CD4-positive, alpha-beta memory T cell (primary cell): Measurements from ENCODE around the gene ACADS. TPM values are rescaled to one million over a fixed set of nuclear protein-coding genes. Genes with fewer than 3 reads are reported as not detected.
A peak's percentile ranks its signal among the peaks of the same experiment; 100 is the strongest.

Experiments
- CTCF ChIA-PET: fragments of 350-600 bp; sonication (Branson Sonifier 250); formaldehyde crosslinking; loops from one replicate; lab custom pipeline; 2021; ENCODE audit warnings: inconsistent platforms; ENCODE audit not compliant: partially characterized antibody; lab: Charles Lee
- POLR2A ChIA-PET: fragments of 350-600 bp; sonication (Branson Sonifier 250); formaldehyde crosslinking; loops from one replicate; lab custom pipeline; 2021; ENCODE audit not compliant: partially characterized antibody; lab: Charles Lee
- DNase-seq, 5 donors: peaks; one replicate each; pipeline versions ENCODE4 v3.0.0 to v3.0.0-alpha.2; 2020 to 2022; ENCODE audit warnings: mixed read lengths in 1 of 5
- H3K27ac ChIP-seq: one replicate; pipeline ENCODE4 v1.7.0; 2013; ENCODE audit warnings: low read depth, low read length
- H3K27me3 ChIP-seq: 2 replicates; pipeline ENCODE4 v1.7.0; 2013; ENCODE audit warnings: mild to moderate bottlenecking, low read length, moderate library complexity; ENCODE audit not compliant: insufficient read depth
- H3K36me3 ChIP-seq: 2 replicates; pipeline ENCODE4 v1.7.0; 2013; ENCODE audit warnings: mild to moderate bottlenecking, low read length, moderate library complexity; ENCODE audit not compliant: insufficient read depth
- H3K4me1 ChIP-seq: 2 replicates; pipeline ENCODE4 v1.7.0; 2013; ENCODE audit warnings: mild to moderate bottlenecking, low read length, moderate library complexity; ENCODE audit not compliant: insufficient read depth
- H3K4me3 ChIP-seq, 2 donors: one replicate each; pipeline ENCODE4 v1.7.0; 2013; ENCODE audit warnings: low read length in 2 of 2, mild to moderate bottlenecking in 1 of 2
- H3K9me3 ChIP-seq, 2 donors: one replicate each; pipeline ENCODE4 v1.7.0; 2013; ENCODE audit warnings: low read length in 2 of 2, control low read depth in 1 of 2; ENCODE audit not compliant: control insufficient read depth in 1 of 2
- H3K27ac Mint-ChIP-seq, 7 donors: one replicate each; pipeline ENCODE4 v1.8.0; 2020 to 2021; ENCODE audit warnings: mixed read lengths in 7 of 7, mild to moderate bottlenecking in 6 of 7, inconsistent platforms in 3 of 7, moderate library complexity in 3 of 7
- H3K27me3 Mint-ChIP-seq, 2 donors: one replicate each; pipeline ENCODE4 v1.8.0; 2020 to 2021; ENCODE audit warnings: mixed read lengths in 2 of 2
- H3K36me3 Mint-ChIP-seq, 2 donors: one replicate each; pipeline ENCODE4 v1.8.0; 2020 to 2021; ENCODE audit warnings: mixed read lengths in 2 of 2, inconsistent platforms in 1 of 2, mild to moderate bottlenecking in 1 of 2
- H3K4me1 Mint-ChIP-seq, 4 donors: one replicate each; pipeline ENCODE4 v1.8.0; 2020 to 2021; ENCODE audit warnings: mixed read lengths in 4 of 4, mild to moderate bottlenecking in 1 of 4
- H3K4me3 Mint-ChIP-seq, 8 donors: one replicate each; pipeline ENCODE4 v1.8.0; 2020 to 2021; ENCODE audit warnings: mixed read lengths in 8 of 8, mild to moderate bottlenecking in 7 of 8, moderate library complexity in 6 of 8, inconsistent platforms in 3 of 8
- H3K9me3 Mint-ChIP-seq, 8 donors: one replicate each; pipeline ENCODE4 v1.8.0; 2020 to 2021; ENCODE audit warnings: mixed read lengths in 8 of 8, mild to moderate bottlenecking in 5 of 8, inconsistent platforms in 3 of 8, moderate library complexity in 1 of 8
- intact Hi-C: fragments of 100-400 bp; cut with micrococcal nuclease; formaldehyde crosslinking; loops from one replicate; pipeline ENCODE4 v1.15.1; 2023
- polyA plus RNA-seq, 2 donors: library from polyadenylated mRNA; unstranded; fragments of 300-500 nt; fragmentation: Illumina TruSeq; gene quantifications; one replicate each; pipeline ENCODE4 v1.2.3, GENCODE V29; 2021
- total RNA-seq, 2 experiments: library from RNA; stranded (reverse); gene quantifications; one replicate each; pipeline ENCODE4 v1.2.3, GENCODE V29; 2021

Gene ACADS
- total and polyA plus RNA-seq, 4 experiments from 2014 or later, result 14.9 to 29.9 (median 18.1) TPM

GRCh38 chr12:120740871-120741270 is 15.2 kb downstream of the ACADS start:
- no peak overlapping the region for H3K27ac Mint-ChIP-seq
- DNase-seq, result no peak

GRCh38 chr12:120741476-120742421 is 16.1 kb downstream of the ACADS start:
- intact Hi-C loops, result no loop called here
- CTCF ChIA-PET, result no interaction called here
- no peaks in the 10 kb centered on the region for H3K36me3 ChIP-seq
- no peaks in the 10 kb centered on the region for H3K27me3 ChIP-seq
- POLR2A ChIA-PET, result no interaction called here
- H3K4me1 ChIP-seq, result no peaks in the 10 kb centered on the region
- H3K9me3 Mint-ChIP-seq, result no peaks in the 10 kb centered on the region
- DNase-seq, result no peak
- no peak overlapping the region for H3K4me3 Mint-ChIP-seq
- H3K27me3 Mint-ChIP-seq, result no peaks in the 10 kb centered on the region
- H3K27ac ChIP-seq, result no peak overlapping the region
- no peaks in the 10 kb centered on the region for H3K4me1 Mint-ChIP-seq
- no peak overlapping the region for H3K4me3 ChIP-seq
- H3K27ac Mint-ChIP-seq, result no peak overlapping the region
- H3K36me3 Mint-ChIP-seq, result no peaks in the 10 kb centered on the region
- H3K9me3 ChIP-seq, result no peaks in the 10 kb centered on the region

More at GRCh38 chr12:120740871-120741270, 15.2 kb downstream of the ACADS start:
- Histone ChIP-seq H3K4me3 (no peak overlapping the region), H3K4me1 (no peaks in the 10 kb centered on the region), H3K9me3 (no peaks in the 10 kb centered on the region), H3K27me3 (no peaks in the 10 kb centered on the region), H3K36me3 (no peaks in the 10 kb centered on the region), H3K27ac (no peak overlapping the region)
- no peak overlapping the region for H3K4me3 Mint-ChIP-seq
- CTCF ChIA-PET, result no interaction called here
- no peaks in the 10 kb centered on the region for H3K27me3 Mint-ChIP-seq
- H3K9me3 Mint-ChIP-seq, result no peaks in the 10 kb centered on the region
- intact Hi-C loops, result no loop called here
- POLR2A ChIA-PET, result no interaction called here
- peaks cover 0 to 4% (median 1%) of the 10 kb centered on the region in 4 donors for H3K4me1 Mint-ChIP-seq
- H3K36me3 Mint-ChIP-seq, result peaks cover 0 to 4% of the 10 kb centered on the region in 2 donors

- Mint-ChIP-seq H3K27ac (no peak overlapping the region), H3K4me3 (no peak overlapping the region), H3K36me3 (no peaks in the 10 kb centered on the region), H3K9me3 (no peaks in the 10 kb centered on the region), H3K27me3 (no peaks in the 10 kb centered on the region), H3K4me1 (peaks cover 0 to 6% (median under 1%) of the 10 kb centered on the region in 4 donors)
- no peaks in the 10 kb centered on the region for H3K9me3 ChIP-seq
- H3K27me3 ChIP-seq, result no peaks in the 10 kb centered on the region
- H3K4me1 ChIP-seq, result no peaks in the 10 kb centered on the region
- no peak overlapping the region for H3K4me3 ChIP-seq
- DNase-seq, result no peak
- CTCF ChIA-PET, result no interaction called here
- intact Hi-C loops, result no loop called here
- no peaks in the 10 kb centered on the region for H3K36me3 ChIP-seq
- POLR2A ChIA-PET, result no interaction called here
- no peak overlapping the region for H3K27ac ChIP-seq
Measured at GRCh38 chr12:120744922-120745493, 19.4 kb downstream of the ACADS start.

- H3K4me1 Mint-ChIP-seq, result peaks cover 0 to 6% (median under 1%) of the 10 kb centered on the region in 4 donors
- CTCF ChIA-PET, result interaction anchor here (0.7 kb wide), 1 partner anchor 88 kb away, joined by 3 read pairs; no protein-coding TSS in a partner anchor
- Histone ChIP-seq H3K36me3 (no peaks in the 10 kb centered on the region), H3K27me3 (no peaks in the 10 kb centered on the region), H3K9me3 (no peaks in the 10 kb centered on the region), H3K4me1 (no peaks in the 10 kb centered on the region), H3K27ac (no peak overlapping the region), H3K4me3 (no peak overlapping the region)
- H3K27ac Mint-ChIP-seq, result peak overlapping the region in 3 of 7 donors; percentile 3 to 57 (median 13)
- H3K9me3 Mint-ChIP-seq, result no peaks in the 10 kb centered on the region
- POLR2A ChIA-PET, result no interaction called here
- intact Hi-C loops, result no loop called here
- peaks cover 0 to 2% of the 10 kb centered on the region in 2 donors for H3K36me3 Mint-ChIP-seq
- DNase-seq, result peak in 2 of 5 donors; percentile 6 to 11
- no peak overlapping the region for H3K4me3 Mint-ChIP-seq
- no peaks in the 10 kb centered on the region for H3K27me3 Mint-ChIP-seq
Measured at GRCh38 chr12:120748242-120748641, 22.6 kb downstream of the ACADS start.

- no peak for DNase-seq
- intact Hi-C loops, result no loop called here
- Mint-ChIP-seq H3K4me1 (peaks cover 0 to 6% (median under 1%) of the 10 kb centered on the region in 4 donors), H3K27me3 (no peaks in the 10 kb centered on the region), H3K27ac (peak overlapping the region in 1 of 7 donors; percentile 68), H3K9me3 (peaks cover 0 to 4% (median 2%) of the 10 kb centered on the region in 8 donors), H3K36me3 (peaks cover 2 to 3% of the 10 kb centered on the region in 2 donors), H3K4me3 (no peak overlapping the region)
- H3K36me3 ChIP-seq, result no peaks in the 10 kb centered on the region
- POLR2A ChIA-PET, result no interaction called here
- H3K27ac ChIP-seq, result no peak overlapping the region
- H3K9me3 ChIP-seq, result no peaks in the 10 kb centered on the region
- H3K4me3 ChIP-seq, result no peak overlapping the region
- no peaks in the 10 kb centered on the region for H3K27me3 ChIP-seq
- CTCF ChIA-PET, result no interaction called here
- no peaks in the 10 kb centered on the region for H3K4me1 ChIP-seq
Measured at GRCh38 chr12:120749256-120749655, 23.6 kb downstream of the ACADS start.

- ChIA-PET POLR2A (no interaction called here), CTCF (interaction anchor here (1.2 kb wide), 1 partner anchor 221 kb away, joined by 6 read pairs; no protein-coding TSS in a partner anchor)
- Histone ChIP-seq H3K9me3 (no peaks in the 10 kb centered on the region), H3K4me1 (no peaks in the 10 kb centered on the region), H3K36me3 (no peaks in the 10 kb centered on the region), H3K4me3 (no peak overlapping the region), H3K27me3 (no peaks in the 10 kb centered on the region), H3K27ac (no peak overlapping the region)
- no peak for DNase-seq
- Mint-ChIP-seq H3K4me3 (no peak overlapping the region), H3K4me1 (peaks cover 0 to 6% (median under 1%) of the 10 kb centered on the region in 4 donors), H3K36me3 (peaks cover 2 to 3% of the 10 kb centered on the region in 2 donors), H3K27me3 (peaks cover 2 to 3% of the 10 kb centered on the region in 2 donors), H3K9me3 (peaks cover 0 to 18% (median 15%) of the 10 kb centered on the region in 8 donors), H3K27ac (no peak overlapping the region)
- intact Hi-C loops, result no loop called here
Measured at GRCh38 chr12:120750806-120751205, 25.2 kb downstream of the ACADS start.

GRCh38 chr12:120751389-120751788 is 25.8 kb downstream of the ACADS start:
- H3K27me3 ChIP-seq, result no peaks in the 10 kb centered on the region
- ChIA-PET POLR2A (no interaction called here), CTCF (interaction anchor here (1.2 kb wide), 1 partner anchor 221 kb away, joined by 6 read pairs; no protein-coding TSS in a partner anchor)
- no peak overlapping the region for H3K27ac Mint-ChIP-seq
- no peak overlapping the region for H3K4me3 Mint-ChIP-seq
- no peak overlapping the region for H3K4me3 ChIP-seq
- H3K9me3 Mint-ChIP-seq, result peaks cover 0 to 18% (median 15%) of the 10 kb centered on the region in 8 donors
- H3K36me3 ChIP-seq, result no peaks in the 10 kb centered on the region
- peaks cover 0 to 6% (median under 1%) of the 10 kb centered on the region in 4 donors for H3K4me1 Mint-ChIP-seq
- no peaks in the 10 kb centered on the region for H3K4me1 ChIP-seq
- DNase-seq, result no peak
- peaks cover 2 to 3% of the 10 kb centered on the region in 2 donors for H3K36me3 Mint-ChIP-seq
- peaks cover 2 to 3% of the 10 kb centered on the region in 2 donors for H3K27me3 Mint-ChIP-seq
- no peak overlapping the region for H3K27ac ChIP-seq
- intact Hi-C loops, result no loop called here
- H3K9me3 ChIP-seq, result no peaks in the 10 kb centered on the region
